GM12874 (cell line): ENCODE results near the gene CD93.

Source experiments
- TF ChIP-seq, protein P1 (sequence below): IDR thresholded peaks from 2 replicates; pipeline ENCODE4 v1.5.1; 2011; ENCODE audit warnings: low read depth, mild to moderate bottlenecking, control low read depth, low read length, moderate library complexity; ENCODE audit not compliant: insufficient read depth

The CD93 gene

DNA sequence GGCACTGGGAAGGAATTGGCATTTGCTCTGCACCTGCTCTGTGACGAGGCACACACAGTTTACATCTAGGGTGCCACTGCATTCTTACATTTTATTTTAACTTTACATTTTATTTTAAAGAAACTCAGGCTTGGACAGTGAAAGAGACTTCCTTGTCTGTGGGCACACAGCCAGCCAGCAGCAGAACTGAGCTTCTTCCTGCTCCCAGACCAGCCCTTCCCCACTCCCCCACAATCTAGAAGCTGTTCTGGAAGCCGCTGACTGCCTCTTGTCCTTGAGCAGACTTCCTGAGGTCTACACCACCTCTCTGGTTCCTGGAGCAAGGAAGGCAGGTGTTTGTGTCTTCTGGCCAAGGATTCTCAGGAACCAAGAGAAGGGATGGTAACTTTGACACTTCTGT is 27.9 kb upstream of the CD93 start:
- TF ChIP-seq, protein P1, sequence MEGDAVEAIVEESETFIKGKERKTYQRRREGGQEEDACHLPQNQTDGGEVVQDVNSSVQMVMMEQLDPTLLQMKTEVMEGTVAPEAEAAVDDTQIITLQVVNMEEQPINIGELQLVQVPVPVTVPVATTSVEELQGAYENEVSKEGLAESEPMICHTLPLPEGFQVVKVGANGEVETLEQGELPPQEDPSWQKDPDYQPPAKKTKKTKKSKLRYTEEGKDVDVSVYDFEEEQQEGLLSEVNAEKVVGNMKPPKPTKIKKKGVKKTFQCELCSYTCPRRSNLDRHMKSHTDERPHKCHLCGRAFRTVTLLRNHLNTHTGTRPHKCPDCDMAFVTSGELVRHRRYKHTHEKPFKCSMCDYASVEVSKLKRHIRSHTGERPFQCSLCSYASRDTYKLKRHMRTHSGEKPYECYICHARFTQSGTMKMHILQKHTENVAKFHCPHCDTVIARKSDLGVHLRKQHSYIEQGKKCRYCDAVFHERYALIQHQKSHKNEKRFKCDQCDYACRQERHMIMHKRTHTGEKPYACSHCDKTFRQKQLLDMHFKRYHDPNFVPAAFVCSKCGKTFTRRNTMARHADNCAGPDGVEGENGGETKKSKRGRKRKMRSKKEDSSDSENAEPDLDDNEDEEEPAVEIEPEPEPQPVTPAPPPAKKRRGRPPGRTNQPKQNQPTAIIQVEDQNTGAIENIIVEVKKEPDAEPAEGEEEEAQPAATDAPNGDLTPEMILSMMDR, result no peak

DNA sequence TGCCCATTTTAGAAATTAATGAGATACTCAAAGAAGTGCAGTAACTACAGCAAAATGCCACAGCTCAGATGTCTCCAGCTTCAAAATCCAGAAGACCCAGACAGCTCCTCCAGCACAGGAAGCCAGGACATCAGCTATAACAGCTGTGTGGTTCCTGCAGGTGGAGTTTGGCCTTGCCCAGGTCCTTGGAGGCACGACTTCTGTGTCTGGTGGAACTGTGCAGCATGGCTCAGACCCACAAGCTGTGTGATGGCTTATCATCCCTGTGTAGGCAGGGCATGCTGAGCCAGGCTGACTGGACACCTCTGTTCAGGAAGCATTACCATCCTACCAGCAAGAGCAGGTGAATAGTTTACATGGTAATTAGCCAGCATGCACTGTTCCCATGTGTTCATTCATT is 26.5 kb upstream of the CD93 start:
- TF ChIP-seq, protein P1, result no peak

DNA sequence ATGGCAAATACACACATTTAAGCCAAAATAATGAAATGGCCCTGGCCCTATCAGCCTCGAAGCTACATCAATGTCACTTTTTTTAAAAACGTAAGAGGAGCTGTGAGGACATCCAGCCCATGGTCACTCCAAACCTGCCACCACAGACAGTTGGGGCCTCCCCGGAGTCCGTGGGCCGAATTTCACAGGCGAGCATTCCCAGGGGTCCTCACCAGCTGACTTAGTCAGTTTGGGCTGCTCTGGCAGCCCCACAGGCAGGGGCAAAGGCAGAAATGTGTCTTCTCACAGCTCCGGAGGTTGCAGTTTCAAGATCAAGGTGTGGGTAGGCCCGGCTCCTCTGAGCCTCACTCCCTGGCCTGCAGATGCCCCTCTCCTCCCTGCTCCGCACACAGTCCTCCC is 25.8 kb upstream of the CD93 start:
- TF ChIP-seq, protein P1, result no peak

DNA sequence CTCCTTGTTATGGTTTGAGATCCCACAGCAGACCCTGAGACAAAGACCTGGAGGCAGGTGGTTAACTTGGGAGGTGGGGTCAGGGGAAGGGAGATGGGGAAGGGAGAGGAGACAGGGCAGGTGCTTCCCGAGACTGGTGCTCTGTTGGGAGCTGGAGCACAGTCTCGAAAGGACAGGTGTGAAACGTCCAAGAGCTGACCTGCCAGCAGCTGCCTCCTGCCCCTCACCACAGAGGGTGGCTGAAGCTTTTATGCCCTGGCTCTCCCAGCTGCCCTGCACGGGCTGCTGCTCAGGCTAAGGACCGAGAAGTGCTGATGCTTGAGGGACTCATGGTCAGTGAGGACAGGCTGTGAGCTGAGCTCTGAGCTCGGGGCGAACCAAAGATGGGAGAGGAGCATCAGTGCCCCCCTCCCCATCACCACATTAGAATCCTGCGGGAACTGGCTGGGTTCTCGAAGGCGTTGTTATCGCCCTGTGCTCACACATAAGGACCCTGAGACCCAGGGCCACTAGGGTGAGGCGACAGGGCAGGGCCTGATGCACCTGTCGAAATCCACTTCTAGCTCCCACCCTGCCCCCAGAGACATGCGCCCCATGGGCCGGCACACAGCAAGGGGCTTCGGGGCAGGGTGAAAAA is 25.3 kb upstream of the CD93 start:
- TF ChIP-seq, protein P1, result no peak

DNA sequence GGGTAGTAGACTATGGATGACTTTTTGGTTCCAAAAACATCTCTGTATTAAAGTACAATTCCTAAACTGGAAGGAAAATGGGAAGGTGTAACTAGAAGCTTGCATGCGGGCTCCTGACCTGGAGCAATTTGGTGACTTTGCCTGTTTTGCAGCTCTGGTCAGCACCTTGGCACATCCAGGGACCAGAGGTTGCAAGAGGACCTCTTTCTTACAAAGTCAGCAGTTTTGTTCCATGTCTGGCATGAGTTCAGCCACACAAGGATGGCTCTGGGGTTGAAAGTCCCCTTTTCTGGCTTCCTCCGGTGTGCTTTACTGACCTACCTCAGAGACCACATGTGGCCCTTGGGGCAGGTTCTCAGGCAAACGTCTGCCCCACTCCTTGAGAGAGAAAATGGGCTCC is 22.7 kb upstream of the CD93 start:
- TF ChIP-seq, protein P1, result no peak

DNA sequence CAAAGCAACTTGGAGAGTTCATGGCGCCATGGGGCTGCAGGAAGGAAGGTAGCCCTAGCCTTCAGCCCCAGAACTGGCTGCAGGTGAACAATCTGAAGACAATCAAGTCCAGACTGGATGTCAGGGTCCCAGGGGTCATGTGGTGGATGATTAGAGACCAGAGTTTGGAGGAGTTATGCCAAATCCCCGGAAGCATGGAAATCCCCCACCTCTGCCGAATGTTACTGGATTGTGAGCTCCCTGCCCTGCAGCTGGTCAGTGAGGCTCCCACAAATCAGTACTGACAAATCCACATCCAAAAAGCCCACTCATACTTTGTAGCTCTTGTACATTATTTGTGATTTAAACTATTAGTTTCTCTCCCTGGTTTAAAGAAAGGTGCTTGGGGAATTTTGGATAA is 21.3 kb upstream of the CD93 start:
- TF ChIP-seq, protein P1, result no peak

DNA sequence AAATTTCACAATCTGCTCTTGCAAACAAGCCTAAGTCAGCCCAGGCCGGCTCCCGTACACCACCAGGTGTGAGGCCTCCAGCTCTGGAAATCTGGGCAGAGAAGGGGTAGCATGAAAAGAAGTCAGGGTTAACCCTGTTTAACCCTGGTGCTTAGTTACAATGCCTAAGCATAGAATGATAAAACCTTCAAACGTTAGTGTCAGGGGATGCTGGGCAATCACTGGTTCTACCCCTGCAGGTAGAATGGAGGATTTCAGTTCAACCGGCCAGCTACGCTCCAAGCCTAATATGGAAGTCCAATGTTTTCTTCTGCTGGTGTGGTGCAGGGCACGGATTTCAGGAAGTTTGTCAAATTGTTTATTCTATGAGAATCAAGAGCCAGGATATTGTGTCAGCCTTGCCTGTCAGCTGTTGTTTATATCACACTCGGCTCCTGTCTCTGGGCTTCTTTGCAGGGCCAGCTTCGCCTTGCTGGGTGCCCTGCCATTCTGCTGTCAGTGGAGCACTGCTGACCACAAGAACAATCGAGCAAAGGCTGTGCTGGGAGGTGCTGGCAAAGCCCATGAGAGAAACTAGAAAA is 20.2 kb upstream of the CD93 start:
- TF ChIP-seq, protein P1, result no peak
